Measurements from ENCODE around the gene GPRASP1.

GPRASP1 gene

GRCh38 chrX:102637561-102637960, 13.7 kb upstream of the GPRASP1 start:
- H3K4me3 ChIP-seq (ENCODE audit: low read length): no peak overlapping the region
- no peak overlapping the region for H3K9ac ChIP-seq (ENCODE audit: low read length)
- TF ChIP-seq EZH2 (optimal IDR thresholded peaks at IDR 0.05; ENCODE audit: low read depth, low read length): no peak
- TF ChIP-seq EZH2phosphoT487 (IDR thresholded peaks at IDR 0.05; ENCODE audit: low read length): no peak
- TF ChIP-seq, protein P1, sequence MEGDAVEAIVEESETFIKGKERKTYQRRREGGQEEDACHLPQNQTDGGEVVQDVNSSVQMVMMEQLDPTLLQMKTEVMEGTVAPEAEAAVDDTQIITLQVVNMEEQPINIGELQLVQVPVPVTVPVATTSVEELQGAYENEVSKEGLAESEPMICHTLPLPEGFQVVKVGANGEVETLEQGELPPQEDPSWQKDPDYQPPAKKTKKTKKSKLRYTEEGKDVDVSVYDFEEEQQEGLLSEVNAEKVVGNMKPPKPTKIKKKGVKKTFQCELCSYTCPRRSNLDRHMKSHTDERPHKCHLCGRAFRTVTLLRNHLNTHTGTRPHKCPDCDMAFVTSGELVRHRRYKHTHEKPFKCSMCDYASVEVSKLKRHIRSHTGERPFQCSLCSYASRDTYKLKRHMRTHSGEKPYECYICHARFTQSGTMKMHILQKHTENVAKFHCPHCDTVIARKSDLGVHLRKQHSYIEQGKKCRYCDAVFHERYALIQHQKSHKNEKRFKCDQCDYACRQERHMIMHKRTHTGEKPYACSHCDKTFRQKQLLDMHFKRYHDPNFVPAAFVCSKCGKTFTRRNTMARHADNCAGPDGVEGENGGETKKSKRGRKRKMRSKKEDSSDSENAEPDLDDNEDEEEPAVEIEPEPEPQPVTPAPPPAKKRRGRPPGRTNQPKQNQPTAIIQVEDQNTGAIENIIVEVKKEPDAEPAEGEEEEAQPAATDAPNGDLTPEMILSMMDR (IDR thresholded peaks at IDR 0.05; ENCODE audit: low read length): no peak
- H3K27me3 ChIP-seq (replicated peaks; ENCODE audit: insufficient read depth, low read length): no peaks in the 10 kb centered on the region
- H4K20me1 ChIP-seq (ENCODE audit: insufficient read depth, low read length): no peaks in the 10 kb centered on the region
- no peaks in the 10 kb centered on the region for H3F3A ChIP-seq (ENCODE audit: insufficient read depth, low read length)
- H3K9me3 ChIP-seq (replicated peaks; ENCODE audit: insufficient read depth, low read length): no peaks in the 10 kb centered on the region
- H3K9me2 ChIP-seq (replicated peaks; ENCODE audit: insufficient read depth, low read length): no peaks in the 10 kb centered on the region
- no peak for DNase-seq
- H3K27ac ChIP-seq (ENCODE audit: low read length): no peak overlapping the region
- H3K79me2 ChIP-seq (ENCODE audit: low read length): no peaks in the 10 kb centered on the region
- H3K4me2 ChIP-seq (ENCODE audit: low read depth, low read length): no peak overlapping the region
- no peaks in the 10 kb centered on the region for H3K4me1 ChIP-seq (ENCODE audit: low read length)
- H2AFZ ChIP-seq (ENCODE audit: low read length): no peak overlapping the region
- no peaks in the 10 kb centered on the region for H3K36me3 ChIP-seq (replicated peaks; ENCODE audit: insufficient read depth, low read length)

DNA sequence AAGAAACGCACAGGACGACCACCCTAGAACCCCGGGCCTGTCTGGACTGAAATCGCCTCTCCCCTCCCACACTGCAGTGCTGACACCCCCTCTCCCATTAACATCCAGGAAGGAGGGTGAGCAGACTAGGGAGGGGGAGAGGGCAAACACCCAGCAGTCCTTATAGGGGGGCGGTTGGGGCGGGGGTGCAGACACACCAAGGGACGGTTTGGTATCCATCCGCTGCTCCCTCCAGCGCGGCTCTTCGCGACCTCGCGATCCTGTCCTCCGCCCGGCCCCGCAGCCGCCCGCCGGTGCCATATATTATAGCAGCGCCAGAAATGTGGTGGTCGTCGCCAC, 411 bp upstream of the GPRASP1 start:
- Histone ChIP-seq H2AFZ (ENCODE audit: low read length) (no peak overlapping the region), H3K4me1 (ENCODE audit: low read length) (no peaks in the 10 kb centered on the region), H3K27ac (ENCODE audit: low read length) (no peak overlapping the region), H3K9me3 (replicated peaks; ENCODE audit: insufficient read depth, low read length) (no peaks in the 10 kb centered on the region), H4K20me1 (ENCODE audit: insufficient read depth, low read length) (no peaks in the 10 kb centered on the region), H3K36me3 (replicated peaks; ENCODE audit: insufficient read depth, low read length) (no peaks in the 10 kb centered on the region), H3K9me2 (replicated peaks; ENCODE audit: insufficient read depth, low read length) (no peaks in the 10 kb centered on the region), H3K79me2 (ENCODE audit: low read length) (no peaks in the 10 kb centered on the region), H3K4me3 (ENCODE audit: low read length) (no peak overlapping the region), H3F3A (ENCODE audit: insufficient read depth, low read length) (no peaks in the 10 kb centered on the region), H3K4me2 (ENCODE audit: low read depth, low read length) (peak overlapping the region; percentile 66; the same call in 1 of the 2 replicates), H3K9ac (ENCODE audit: low read length) (no peak overlapping the region), H3K27me3 (replicated peaks; ENCODE audit: insufficient read depth, low read length) (no peaks in the 10 kb centered on the region)
- no peak for DNase-seq
- TF ChIP-seq, protein P1 (IDR thresholded peaks at IDR 0.05; ENCODE audit: low read length): no peak
- no peak for TF ChIP-seq EZH2phosphoT487 (IDR thresholded peaks at IDR 0.05; ENCODE audit: low read length)
- no peak for TF ChIP-seq EZH2 (optimal IDR thresholded peaks at IDR 0.05; ENCODE audit: low read depth, low read length)

DNA sequence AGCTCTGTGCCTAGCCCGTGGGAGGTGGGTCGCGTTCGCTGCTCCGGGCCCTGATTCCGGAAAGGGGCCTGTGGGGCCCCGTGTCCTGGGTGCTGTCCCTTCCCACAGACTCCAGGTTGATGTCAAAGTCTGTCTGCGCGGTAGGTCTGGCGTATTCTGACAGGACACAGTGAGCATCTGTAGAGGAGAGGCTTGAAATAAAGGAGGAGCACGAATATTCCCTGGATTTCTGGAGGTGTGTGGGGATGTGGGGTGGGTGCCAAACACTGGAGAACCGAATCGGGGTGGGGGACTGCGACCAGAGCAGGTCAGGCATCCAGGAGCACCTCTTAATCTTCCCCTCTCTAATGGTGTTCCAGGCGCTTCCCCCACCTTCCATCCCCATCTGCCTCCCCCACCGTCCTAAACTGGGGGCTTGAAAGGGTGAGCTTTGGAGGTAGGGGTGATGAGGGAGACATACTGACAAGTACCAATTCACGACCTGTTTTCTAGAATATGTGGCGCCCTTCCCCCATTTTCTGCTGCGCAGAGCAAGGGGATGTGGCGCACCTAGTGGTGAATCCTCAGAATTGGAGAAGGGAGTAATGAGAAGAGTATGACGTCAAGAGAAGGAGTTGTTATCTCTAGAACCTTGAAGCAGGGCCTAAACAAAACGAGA, 877 bp downstream of the GPRASP1 start:
- TF ChIP-seq EZH2phosphoT487 (IDR thresholded peaks at IDR 0.05; ENCODE audit: low read length) (no peak), EZH2 (optimal IDR thresholded peaks at IDR 0.05; ENCODE audit: low read depth, low read length) (no peak)
- TF ChIP-seq, protein P1 (IDR thresholded peaks at IDR 0.05; ENCODE audit: low read length): peak; percentile 15; the same call in 1 of the 2 replicates
- no peak overlapping the region for H3K9ac ChIP-seq (ENCODE audit: low read length)
- no peaks in the 10 kb centered on the region for H4K20me1 ChIP-seq (ENCODE audit: insufficient read depth, low read length)
- no peaks in the 10 kb centered on the region for H3F3A ChIP-seq (ENCODE audit: insufficient read depth, low read length)
- 0 out of 2 replicates have a peak overlapping the region, but pooled peaks have one; percentile 46 for H3K4me3 ChIP-seq (ENCODE audit: low read length)
- no peaks in the 10 kb centered on the region for H3K36me3 ChIP-seq (replicated peaks; ENCODE audit: insufficient read depth, low read length)
- no peak overlapping the region for H3K27ac ChIP-seq (ENCODE audit: low read length)
- H3K9me3 ChIP-seq (replicated peaks; ENCODE audit: insufficient read depth, low read length): no peaks in the 10 kb centered on the region
- no peaks in the 10 kb centered on the region for H3K4me1 ChIP-seq (ENCODE audit: low read length)
- H3K4me2 ChIP-seq (ENCODE audit: low read depth, low read length): peak overlapping the region; percentile 66; the same call in 1 of the 2 replicates
- DNase-seq: no peak
- H3K79me2 ChIP-seq (ENCODE audit: low read length): no peaks in the 10 kb centered on the region
- no peaks in the 10 kb centered on the region for H3K27me3 ChIP-seq (replicated peaks; ENCODE audit: insufficient read depth, low read length)
- 0 out of 2 replicates have a peak overlapping the region, but pooled peaks have one; percentile 35 for H2AFZ ChIP-seq (ENCODE audit: low read length)
- no peaks in the 10 kb centered on the region for H3K9me2 ChIP-seq (replicated peaks; ENCODE audit: insufficient read depth, low read length)
